GM19438 (cell line): Measurements from ENCODE around the gene MS4A10.
A peak's percentile ranks its signal among the peaks of the same experiment; 100 is the strongest.
"Not testable (repeated sequence)": the region's sequence is repeated elsewhere in the genome, so short reads cannot be mapped to it uniquely, and the experiment has no call there.

Source experiments
- ATAC-seq: cut with Tn5 transposase; IDR thresholded peaks from one replicate; pipeline ENCODE4 v1.9.1; 2021; ENCODE audit warnings: low read depth; ENCODE audit not compliant: unreplicated experiment

The MS4A10 gene

GRCh38 chr11:60785136-60785535 lies at the start of gene MS4A10:
Gene MS4A10, plus strand, starts transcription at chr11:60785333. Its CDS starts 5,003 bp downstream, at chr11:60790336.
- ATAC-seq: no peak

GRCh38 chr11:60739114-60739513 lies 46.0 kb upstream of the MS4A10 start:
- no peak for ATAC-seq

- ATAC-seq: no peak
Observed at GRCh38 chr11:60740573-60740972, 44.6 kb upstream of the MS4A10 start.

GRCh38 chr11:60741421-60741820 lies 43.7 kb upstream of the MS4A10 start:
- ATAC-seq: no peak

GRCh38 chr11:60743058-60743457 lies 42.1 kb upstream of the MS4A10 start:
- no peak for ATAC-seq

- ATAC-seq: no peak
Observed at GRCh38 chr11:60744114-60744513, 41.0 kb upstream of the MS4A10 start.

GRCh38 chr11:60747359-60747873 lies 37.7 kb upstream of the MS4A10 start:
- no peak for ATAC-seq

- no peak for ATAC-seq
Observed at GRCh38 chr11:60748225-60748624, 36.9 kb upstream of the MS4A10 start.

GRCh38 chr11:60748821-60749220 lies 36.3 kb upstream of the MS4A10 start:
- peak; percentile 60 for ATAC-seq

GRCh38 chr11:60750911-60751310 lies 34.2 kb upstream of the MS4A10 start:
- no peak for ATAC-seq

- ATAC-seq: no peak
Observed at GRCh38 chr11:60753309-60753708, 31.8 kb upstream of the MS4A10 start.

GRCh38 chr11:60754887-60755286 lies 30.2 kb upstream of the MS4A10 start:
- no peak for ATAC-seq

- ATAC-seq: no peak
Observed at GRCh38 chr11:60756307-60757032, 28.7 kb upstream of the MS4A10 start, which contains the start of gene MS4A15. Gene MS4A15, plus strand, starts transcription at chr11:60756867. Its CDS starts 6,867 bp downstream, at chr11:60763734.

- ATAC-seq: no peak
Observed at GRCh38 chr11:60757231-60757800, 27.8 kb upstream of the MS4A10 start.

GRCh38 chr11:60758671-60759070 lies 26.5 kb upstream of the MS4A10 start:
- ATAC-seq: not testable (repeated sequence)

GRCh38 chr11:60759438-60760225 lies 25.5 kb upstream of the MS4A10 start:
- not testable (repeated sequence) for ATAC-seq

- no peak for ATAC-seq
Observed at GRCh38 chr11:60761436-60762190, 23.5 kb upstream of the MS4A10 start.

- peak; percentile 69 for ATAC-seq
Observed at GRCh38 chr11:60762851-60763691, 22.1 kb upstream of the MS4A10 start.

GRCh38 chr11:60763692-60764369 lies 21.3 kb upstream of the MS4A10 start:
- no peak for ATAC-seq
